ENCODE data around the gene PRDX2.

The PRDX2 gene

GRCh38 chr19:12792051-12792852 lies 9.3 kb downstream of the PRDX2 start:
- DNase-seq = peak; percentile 20

DNA sequence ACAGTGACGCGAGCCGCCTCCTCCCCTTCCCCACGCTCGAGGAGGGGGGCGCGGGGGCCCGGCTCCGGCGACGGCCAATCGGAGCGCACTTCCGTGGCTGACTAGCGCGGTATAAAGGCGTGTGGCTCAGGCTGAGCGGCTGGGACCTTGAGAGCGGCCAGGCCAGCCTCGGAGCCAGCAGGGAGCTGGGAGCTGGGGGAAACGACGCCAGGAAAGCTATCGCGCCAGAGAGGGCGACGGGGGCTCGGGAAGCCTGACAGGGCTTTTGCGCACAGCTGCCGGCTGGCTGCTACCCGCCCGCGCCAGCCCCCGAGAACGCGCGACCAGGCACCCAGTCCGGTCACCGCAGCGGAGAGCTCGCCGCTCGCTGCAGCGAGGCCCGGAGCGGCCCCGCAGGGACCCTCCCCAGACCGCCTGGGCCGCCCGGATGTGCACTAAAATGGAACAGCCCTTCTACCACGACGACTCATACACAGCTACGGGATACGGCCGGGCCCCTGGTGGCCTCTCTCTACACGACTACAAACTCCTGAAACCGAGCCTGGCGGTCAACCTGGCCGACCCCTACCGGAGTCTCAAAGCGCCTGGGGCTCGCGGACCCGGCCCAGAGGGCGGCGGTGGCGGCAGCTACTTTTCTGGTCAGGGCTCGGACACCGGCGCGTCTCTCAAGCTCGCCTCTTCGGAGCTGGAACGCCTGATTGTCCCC lies 10.1 kb downstream of the PRDX2 start, which contains the start of gene JUNB:
Gene JUNB, plus strand, starts transcription at position 142 of the 706 bp plus-strand sequence. Its CDS starts 286 bp downstream, at position 428.
- peak; percentile 78 for DNase-seq

- no peak for DNase-seq
Observed at GRCh38 chr19:12790628-12791344, 10.8 kb downstream of the PRDX2 start.

DNA sequence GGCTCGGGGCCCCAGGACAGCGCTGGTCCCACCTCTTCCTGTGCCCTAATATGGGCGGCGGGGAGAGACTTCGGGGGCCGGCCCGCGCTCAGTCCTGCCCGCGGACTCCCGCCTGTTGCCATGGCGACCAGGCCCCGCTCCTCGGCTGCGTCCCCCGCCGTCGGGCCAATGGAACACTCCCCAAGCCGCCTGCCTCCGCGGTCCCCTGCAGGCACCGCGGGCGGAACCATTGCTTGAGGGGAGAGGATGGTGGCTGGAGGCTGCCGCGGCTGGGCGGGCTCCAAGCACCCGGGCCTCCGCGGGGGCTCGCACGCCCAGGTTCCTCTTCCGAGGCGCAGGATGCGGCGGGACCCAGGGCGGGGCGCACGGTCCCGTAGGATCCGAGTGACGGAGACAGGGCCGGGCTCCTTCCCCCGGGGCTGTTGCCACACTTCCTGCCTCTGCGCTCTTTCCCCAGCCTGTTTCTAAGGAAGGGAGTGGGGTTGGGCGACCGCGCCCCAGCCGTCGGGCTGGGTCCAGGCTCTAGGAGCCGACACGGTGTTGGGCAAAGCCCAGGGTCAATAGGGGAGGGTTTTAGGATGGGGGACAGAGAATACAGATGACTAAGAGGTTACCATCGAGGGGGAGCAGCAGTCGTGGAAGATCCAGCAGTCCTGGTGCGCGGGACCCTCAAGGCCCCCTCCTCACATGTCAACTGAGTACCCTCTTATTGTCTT lies 11.5 kb downstream of the PRDX2 start:
- peak; percentile 57 for DNase-seq

DNA sequence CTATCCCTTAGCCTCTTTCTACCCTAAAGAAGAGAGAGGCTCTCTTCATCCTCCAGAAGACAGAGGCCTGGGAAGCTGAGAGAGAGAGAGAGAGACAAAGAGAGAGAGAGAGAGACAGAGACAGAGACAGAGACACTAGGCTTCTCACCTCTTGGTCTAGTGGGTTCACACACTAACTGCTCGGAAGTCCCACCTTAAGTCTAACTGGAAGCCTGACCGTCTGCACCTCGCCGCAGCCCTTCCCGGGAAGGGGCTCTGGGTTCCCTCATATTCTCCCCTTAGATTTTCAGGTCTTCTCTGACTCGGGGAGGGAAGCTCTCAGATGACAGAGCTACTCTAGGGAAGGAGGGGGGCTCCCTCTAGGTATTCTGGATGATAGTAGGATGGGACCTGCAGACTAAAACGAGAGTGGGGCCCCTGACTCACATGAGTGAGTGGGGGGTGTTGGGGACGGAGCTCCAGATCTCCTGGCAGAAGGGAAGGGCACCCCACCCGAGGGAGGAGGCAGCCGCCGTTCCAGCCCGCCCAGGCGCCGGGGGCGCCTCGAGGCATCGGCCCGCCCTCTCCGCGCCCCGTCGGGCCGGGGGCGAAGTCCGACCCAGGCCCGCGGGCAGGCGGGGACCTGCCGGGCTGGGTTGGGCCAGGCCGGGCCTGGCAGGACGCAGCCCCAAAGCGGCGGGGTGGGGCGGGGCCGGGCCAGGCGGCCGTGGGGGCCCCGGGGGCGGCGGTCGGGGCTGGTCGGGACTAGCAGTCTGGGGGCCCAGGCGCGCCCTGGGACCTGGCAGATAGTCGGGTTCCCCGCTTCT lies 12.3 kb downstream of the PRDX2 start:
- DNase-seq = peak; percentile 23

DNA sequence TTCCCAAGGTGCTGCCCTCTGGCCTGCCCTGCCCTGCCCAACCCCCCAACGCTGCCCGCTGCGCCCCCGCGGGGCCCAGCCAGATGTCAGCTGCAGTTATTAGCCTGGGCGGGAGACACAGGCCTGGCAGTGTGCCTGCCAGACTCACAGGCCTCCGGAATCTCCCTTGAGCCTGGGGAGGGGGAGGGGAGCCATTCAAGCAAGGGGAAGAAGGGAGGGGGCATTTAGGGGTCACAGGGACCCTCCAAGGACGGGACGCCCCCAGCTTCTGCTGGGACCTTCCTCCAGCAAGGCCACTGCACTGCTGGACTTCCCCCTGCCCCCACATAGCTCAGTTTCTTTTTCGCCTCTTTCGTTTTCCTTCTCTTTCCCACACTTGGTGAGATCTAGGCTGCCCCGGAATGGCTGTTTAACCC lies 12.9 kb downstream of the PRDX2 start:
- peak; percentile 21 for DNase-seq

GRCh38 chr19:12788042-12788681 lies 13.4 kb downstream of the PRDX2 start:
- no peak for DNase-seq

- DNase-seq = no peak
Observed at GRCh38 chr19:12787458-12787857, 14.1 kb downstream of the PRDX2 start.

GRCh38 chr19:12786952-12787351 lies 14.6 kb downstream of the PRDX2 start:
- DNase-seq = no peak

- DNase-seq = no peak
Observed at GRCh38 chr19:12786141-12786870, 15.3 kb downstream of the PRDX2 start.

DNA sequence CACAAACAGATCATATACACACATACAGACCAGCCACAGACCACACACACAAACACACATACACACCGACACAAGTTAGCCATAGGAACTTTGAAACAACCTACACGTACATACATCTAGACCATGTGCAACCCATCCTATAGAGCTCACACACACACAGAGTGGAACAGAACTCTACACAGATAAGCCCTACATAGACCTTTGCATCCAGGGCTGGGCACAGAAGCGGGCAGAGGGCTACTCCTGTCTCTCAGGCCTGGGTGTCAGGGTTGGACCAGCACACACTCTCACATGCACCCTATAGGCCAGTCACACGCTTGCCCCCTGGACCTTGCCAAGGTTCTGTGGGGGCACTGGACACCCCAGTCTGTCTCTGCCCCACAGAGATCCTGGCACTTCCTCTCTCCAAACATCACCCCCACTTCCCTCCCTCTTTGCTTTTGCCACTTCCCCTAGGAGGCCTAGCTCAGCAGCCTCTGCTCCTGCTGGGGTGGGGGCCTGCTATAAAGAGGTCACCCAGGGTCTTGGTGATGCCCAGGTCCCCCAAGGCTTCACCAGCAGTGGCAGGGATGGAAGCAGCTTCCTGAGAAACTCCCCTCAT lies 16.1 kb downstream of the PRDX2 start:
- DNase-seq = no peak

- no peak for DNase-seq
Observed at GRCh38 chr19:12784871-12785430, 16.6 kb downstream of the PRDX2 start.

- DNase-seq = no peak
Observed at GRCh38 chr19:12784394-12784870, 17.2 kb downstream of the PRDX2 start.

DNA sequence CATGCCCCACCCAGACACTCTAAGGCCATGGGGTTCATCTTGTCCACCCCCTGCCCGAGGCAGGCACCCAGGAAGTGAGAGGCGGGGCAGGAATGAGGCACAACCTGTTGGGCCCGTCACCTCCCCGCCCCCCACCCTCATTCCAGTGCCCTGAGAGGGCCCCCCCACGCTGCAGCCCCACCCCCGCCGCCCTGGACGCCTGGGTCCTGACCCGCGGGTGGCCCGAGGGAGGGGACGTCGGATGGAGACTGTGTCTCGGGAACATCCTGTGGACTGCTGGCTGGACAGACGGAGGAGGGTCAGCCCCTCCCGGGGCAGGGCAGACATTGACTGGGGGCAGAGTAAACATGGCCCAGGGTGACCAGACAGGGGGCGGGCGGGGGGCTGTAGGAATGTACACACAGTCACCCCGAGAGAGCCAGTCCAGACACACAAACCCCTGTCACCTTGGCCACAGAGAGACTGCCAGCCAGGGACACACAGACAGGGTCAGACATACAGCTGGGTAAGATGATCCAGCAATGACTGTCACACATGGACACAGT lies 17.7 kb downstream of the PRDX2 start:
- no peak for DNase-seq

DNA sequence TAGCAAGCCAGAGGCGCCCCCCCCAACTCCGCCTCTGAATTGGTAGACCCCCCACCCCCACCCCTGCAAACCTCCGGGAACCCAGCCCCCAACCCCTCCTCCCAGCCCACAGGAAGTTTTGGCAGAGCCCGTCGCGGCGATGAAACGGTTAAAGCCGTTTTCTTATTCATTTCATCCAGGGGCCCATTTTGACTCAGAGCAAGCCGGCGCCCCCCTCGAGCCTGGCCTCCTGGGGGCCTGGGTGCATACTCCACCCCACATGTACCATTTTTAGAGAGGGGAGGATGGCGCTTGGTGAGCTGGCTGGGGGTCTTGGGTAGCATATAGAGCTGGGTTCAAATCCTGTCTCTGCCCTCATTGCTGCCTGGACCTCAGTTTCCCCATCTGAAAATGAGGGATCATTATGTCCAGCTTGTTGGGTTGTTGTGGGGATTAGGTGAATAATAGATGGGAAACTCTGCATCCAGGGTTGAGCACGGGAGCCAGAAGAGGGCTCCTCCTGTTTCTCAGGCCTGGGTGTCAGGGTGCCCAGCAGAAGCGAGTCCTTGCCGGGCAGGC lies 18.2 kb downstream of the PRDX2 start:
- DNase-seq = no peak

DNA sequence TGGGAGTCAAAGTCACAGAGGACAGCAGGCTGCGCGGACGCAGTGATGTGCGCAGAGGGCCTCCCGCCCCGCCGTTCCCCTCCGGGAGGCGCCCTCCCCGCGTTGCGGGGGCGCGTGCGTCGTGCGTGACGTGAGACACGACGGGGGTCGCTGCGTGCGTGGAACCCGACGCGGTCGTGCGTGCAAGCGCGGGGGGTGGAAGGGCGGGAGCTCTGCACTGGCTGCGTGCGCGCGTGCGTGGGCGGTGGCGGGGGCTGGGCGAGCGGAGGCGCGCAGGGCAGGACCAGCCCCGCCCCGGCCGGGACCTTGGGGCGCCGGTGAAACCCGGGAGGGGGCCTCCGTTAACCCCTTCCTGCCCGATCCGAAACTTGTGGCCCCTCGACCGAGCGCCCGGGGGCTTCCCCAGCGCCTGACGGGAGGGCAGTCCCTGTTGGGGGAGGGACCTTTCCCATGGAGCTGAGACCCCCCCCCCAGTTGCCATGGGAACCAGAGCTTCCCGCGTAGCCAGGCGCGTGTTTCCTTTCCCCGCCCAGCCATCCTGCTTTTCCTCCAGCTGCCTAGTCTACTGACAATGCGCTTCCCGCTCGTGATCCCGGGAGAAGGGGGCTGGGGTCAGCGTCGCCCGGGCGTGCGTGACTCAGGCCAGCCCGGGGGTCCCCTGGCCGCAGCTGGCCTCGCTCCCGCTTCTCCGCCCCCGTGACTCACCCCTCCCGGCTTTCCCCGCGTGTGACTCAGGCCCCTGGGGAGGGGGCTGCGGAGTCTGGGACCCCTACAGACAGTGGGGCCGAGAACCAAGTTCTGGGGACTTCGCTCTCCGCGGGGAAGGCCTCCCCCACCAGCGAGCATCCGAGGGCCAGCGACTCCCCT lies 18.9 kb downstream of the PRDX2 start:
- peak; percentile 58 for DNase-seq

- DNase-seq = no peak
Observed at GRCh38 chr19:12782174-12782423, 19.5 kb downstream of the PRDX2 start.

Measured in NCI-H1694 treated with DMSO at 0.1 percent for 48 hours (cell line).